PC-9 (cell line): ENCODE data around the gene EMILIN1.

ENCODE experiments used
- CTCF ChIP-seq: fragments of 200-600 bp; sonication (generic); conservative IDR thresholded peaks from 2 replicates; pipeline ENCODE4 v1.6.1; 2017; ENCODE audit warnings: mixed run types, antibody characterized with exemption, mild to moderate bottlenecking, moderate library complexity
- EZH2 ChIP-seq: fragments of 200-600 bp; sonication (generic); IDR thresholded peaks from 2 replicates; pipeline ENCODE4 v1.8.0; 2017; ENCODE audit warnings: antibody characterized with exemption, low read depth

DNA sequence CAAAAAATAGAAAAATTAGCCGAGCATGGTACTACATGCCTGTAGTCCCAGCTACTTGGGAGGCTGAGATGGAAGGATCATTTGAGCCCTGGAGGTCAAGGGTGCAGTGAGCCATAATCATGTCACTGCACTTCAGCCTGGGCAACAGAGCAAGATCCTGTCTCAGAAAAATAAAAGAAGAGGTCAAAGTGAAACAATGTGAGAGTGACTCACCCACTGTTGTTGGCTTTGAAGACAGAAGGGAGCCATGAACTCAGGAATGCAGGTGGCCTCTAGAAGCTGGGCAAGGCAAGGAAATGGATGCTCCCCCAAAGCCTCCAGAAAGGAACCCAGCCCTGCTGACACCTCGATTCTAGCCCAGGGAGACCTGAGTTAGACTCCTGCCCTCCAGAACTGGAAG lies 49.4 kb upstream of the EMILIN1 start:
- no peak for TF ChIP-seq CTCF
- TF ChIP-seq EZH2: no peak
